ENCODE measurements around the gene NID1.

GRCh38 chr1:235980976-235981375, 83.9 kb downstream of the NID1 start:
- TF ChIP-seq CTCF (IDR thresholded peaks at IDR 0.05) = no peak
- TF ChIP-seq POLR2A (IDR thresholded peaks at IDR 0.05) = no peak
